Measurements from ENCODE around the gene SMAD3. TPM values are rescaled to one million over a fixed set of nuclear protein-coding genes. Genes with fewer than 3 reads are reported as not detected.

The SMAD3 gene
- total and polyA plus RNA-seq, 10 of the 15 experiments (the other 5 are each of a cell fraction or from before 2014, with no cell fraction given) = 5.6 to 43.2 (median 16.0) TPM

DNA sequence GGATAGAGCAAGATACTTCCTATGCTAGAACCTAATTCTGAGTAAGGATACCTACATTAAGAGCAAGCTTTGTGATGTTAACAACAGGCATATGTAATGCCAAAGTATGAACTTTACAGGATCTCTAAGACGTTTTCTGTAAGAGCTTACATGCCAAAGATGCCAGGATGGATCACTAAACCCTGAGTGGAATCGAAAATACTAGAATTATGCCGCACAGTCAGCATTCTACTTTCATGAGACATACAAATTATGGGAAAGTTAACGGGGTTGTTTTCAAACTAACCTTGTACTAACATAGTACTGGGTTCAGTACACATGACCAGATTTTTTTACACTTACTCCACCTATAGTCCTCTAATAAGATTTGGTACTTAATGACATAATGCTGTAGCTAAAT, 134.0 kb downstream of the SMAD3 start:
- Histone ChIP-seq H3K9me3 (replicated peaks; ENCODE audit: control insufficient read depth, insufficient read depth, low read length) (no peaks in the 10 kb centered on the region; the same call in 2 of the 3 replicates), H3K4me3 (no peak overlapping the region), H3K36me3 (ENCODE audit: control insufficient read depth in 2 of 2, insufficient read depth in 2 of 2, low read length in 1 of 2) (peaks cover 3 to 12% of the 10 kb centered on the region in 2 experiments; a peak in 3 of 4 replicates), H3K9ac (ENCODE audit: control insufficient read depth, insufficient read depth, low read length) (no peak overlapping the region), H3K79me2 (ENCODE audit: control insufficient read depth, insufficient read depth, low read length) (no peaks in the 10 kb centered on the region), H3K27ac (ENCODE audit: control insufficient read depth, insufficient read depth) (no peak overlapping the region), H2AFZ (ENCODE audit: control insufficient read depth, low read depth, low read length) (no peak overlapping the region), H4K20me1 (ENCODE audit: control insufficient read depth, insufficient read depth) (no peaks in the 10 kb centered on the region), H3K27me3 (replicated peaks in 1 of 2; ENCODE audit: control insufficient read depth in 2 of 2, insufficient read depth in 2 of 2, low read length in 1 of 2) (no peaks in the 10 kb centered on the region), H3K4me1 (ENCODE audit: control insufficient read depth, insufficient read depth, low read length) (peaks cover 9% of the 10 kb centered on the region), H3K4me2 (ENCODE audit: control insufficient read depth, insufficient read depth) (no peak overlapping the region)
- no peak for ATAC-seq
- no TSS peak for BruUV-seq (replicated peaks)
- ChIA-PET RAD21 (ENCODE audit: unreplicated experiment) (no interaction called here), SMC1A (ENCODE audit: uncharacterized antibody, unreplicated experiment) (interaction anchor here (0.5 kb wide), 1 partner anchor 156 kb away, joined by 3 read pairs; no protein-coding TSS in a partner anchor), CTCF (interaction anchor here (0.7 kb wide), 1 partner anchor 118 kb away, joined by 3 read pairs; no protein-coding TSS in a partner anchor), POLR2A (no interaction called here)
- DNase-seq (ENCODE audit: low read depth, low spot score) = no peak
- intact Hi-C loops (cut with micrococcal nuclease; ENCODE audit: unreplicated experiment) = loop anchor here (5.0 kb wide), 1 partner anchor 247 kb away; no protein-coding TSS in a partner anchor
- no peak for FAIRE-seq
- 84% methylated on average over 4 of the region's 4 CpGs for WGBS (ENCODE audit: insufficient coverage, insufficient replicate concordance, low lambda C conversion rate, missing lambda C conversion rate)
- TF ChIP-seq TAF1 (IDR thresholded peaks at IDR 0.05; ENCODE audit: borderline replicate concordance, low read depth, low read length) (no peak), NR2C1 (IDR thresholded peaks at IDR 0.05) (no peak), NFIC (IDR thresholded peaks at IDR 0.05; ENCODE audit: low read depth, low read length) (no peak), LARP7 (IDR thresholded peaks at IDR 0.05) (no peak), YY1 (IDR thresholded peaks at IDR 0.05; ENCODE audit: low read depth, low read length) (no peak), TARDBP (IDR thresholded peaks at IDR 0.05; ENCODE audit: borderline replicate concordance) (no peak), KLF5 (IDR thresholded peaks at IDR 0.05; ENCODE audit: partially characterized antibody) (no peak), BRCA1 (IDR thresholded peaks at IDR 0.05; ENCODE audit: low read depth, low read length) (no peak)
- TF ChIP-seq, protein P1, sequence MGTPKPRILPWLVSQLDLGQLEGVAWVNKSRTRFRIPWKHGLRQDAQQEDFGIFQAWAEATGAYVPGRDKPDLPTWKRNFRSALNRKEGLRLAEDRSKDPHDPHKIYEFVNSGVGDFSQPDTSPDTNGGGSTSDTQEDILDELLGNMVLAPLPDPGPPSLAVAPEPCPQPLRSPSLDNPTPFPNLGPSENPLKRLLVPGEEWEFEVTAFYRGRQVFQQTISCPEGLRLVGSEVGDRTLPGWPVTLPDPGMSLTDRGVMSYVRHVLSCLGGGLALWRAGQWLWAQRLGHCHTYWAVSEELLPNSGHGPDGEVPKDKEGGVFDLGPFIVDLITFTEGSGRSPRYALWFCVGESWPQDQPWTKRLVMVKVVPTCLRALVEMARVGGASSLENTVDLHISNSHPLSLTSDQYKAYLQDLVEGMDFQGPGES (IDR thresholded peaks at IDR 0.05) = no peak
- in situ Hi-C loops (cut with MboI) = no loop called here
